ENCODE results near the gene G6PC2. TPM values are rescaled to one million over a fixed set of nuclear protein-coding genes. Genes with fewer than 3 reads are reported as not detected.

The G6PC2 gene
- total RNA-seq, 1 experiment from 2014 or later = not detected

DNA sequence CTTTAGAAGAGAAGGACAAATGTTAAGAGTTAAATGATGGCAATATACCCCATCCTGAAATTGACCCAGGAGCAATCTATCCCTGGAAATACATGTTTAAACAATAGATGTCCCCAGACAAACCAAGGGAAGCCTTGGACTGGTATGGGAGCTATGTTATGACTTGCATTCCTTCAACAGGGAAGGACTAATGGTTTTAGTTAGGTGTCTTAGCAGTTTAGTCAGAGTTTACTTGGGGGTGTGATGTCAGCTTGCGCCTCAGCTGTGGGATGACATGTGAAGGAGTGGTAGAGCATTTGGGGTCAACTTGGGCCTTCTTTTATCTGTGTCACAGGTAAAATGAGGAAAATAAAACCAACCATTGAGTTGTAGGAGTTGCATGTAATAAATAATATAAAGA lies 47.6 kb upstream of the G6PC2 start:
- no peaks in the 10 kb centered on the region for H3K9me3 ChIP-seq (ENCODE audit: low read depth, low read length, poor library complexity, severe bottlenecking)
- POLR2A ChIA-PET (ENCODE audit: low non-redundant PET) = no interaction called here
- intact Hi-C loops (cut with micrococcal nuclease; ENCODE audit: unreplicated experiment) = no loop called here
- no peak overlapping the region for H3K27ac ChIP-seq (ENCODE audit: low read depth, low read length, poor library complexity, severe bottlenecking)
- H3K4me1 ChIP-seq (ENCODE audit: insufficient read depth, low read length, poor library complexity, severe bottlenecking) = no peaks in the 10 kb centered on the region
- H3K36me3 ChIP-seq (ENCODE audit: insufficient read depth, low read length, poor library complexity, severe bottlenecking) = no peaks in the 10 kb centered on the region
- no peak for DNase-seq (ENCODE audit: low spot score)
- CTCF ChIA-PET = no interaction called here
- BruUV-seq (replicated peaks) = no TSS peak
- TF ChIP-seq, protein P1, sequence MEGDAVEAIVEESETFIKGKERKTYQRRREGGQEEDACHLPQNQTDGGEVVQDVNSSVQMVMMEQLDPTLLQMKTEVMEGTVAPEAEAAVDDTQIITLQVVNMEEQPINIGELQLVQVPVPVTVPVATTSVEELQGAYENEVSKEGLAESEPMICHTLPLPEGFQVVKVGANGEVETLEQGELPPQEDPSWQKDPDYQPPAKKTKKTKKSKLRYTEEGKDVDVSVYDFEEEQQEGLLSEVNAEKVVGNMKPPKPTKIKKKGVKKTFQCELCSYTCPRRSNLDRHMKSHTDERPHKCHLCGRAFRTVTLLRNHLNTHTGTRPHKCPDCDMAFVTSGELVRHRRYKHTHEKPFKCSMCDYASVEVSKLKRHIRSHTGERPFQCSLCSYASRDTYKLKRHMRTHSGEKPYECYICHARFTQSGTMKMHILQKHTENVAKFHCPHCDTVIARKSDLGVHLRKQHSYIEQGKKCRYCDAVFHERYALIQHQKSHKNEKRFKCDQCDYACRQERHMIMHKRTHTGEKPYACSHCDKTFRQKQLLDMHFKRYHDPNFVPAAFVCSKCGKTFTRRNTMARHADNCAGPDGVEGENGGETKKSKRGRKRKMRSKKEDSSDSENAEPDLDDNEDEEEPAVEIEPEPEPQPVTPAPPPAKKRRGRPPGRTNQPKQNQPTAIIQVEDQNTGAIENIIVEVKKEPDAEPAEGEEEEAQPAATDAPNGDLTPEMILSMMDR (conservative IDR thresholded peaks at IDR 0.05; ENCODE audit: low read depth, low read length) = no peak
- TF ChIP-seq EZH2 (IDR thresholded peaks at IDR 0.05; ENCODE audit: borderline replicate concordance, low read depth, low read length, poor library complexity, severe bottlenecking) = no peak
- H3K27me3 ChIP-seq (replicated peaks; ENCODE audit: insufficient read depth, low read depth, low read length, poor library complexity) = no peaks in the 10 kb centered on the region
- H3K4me3 ChIP-seq (ENCODE audit: low read depth, low read length, poor library complexity, severe bottlenecking) = no peak overlapping the region

DNA sequence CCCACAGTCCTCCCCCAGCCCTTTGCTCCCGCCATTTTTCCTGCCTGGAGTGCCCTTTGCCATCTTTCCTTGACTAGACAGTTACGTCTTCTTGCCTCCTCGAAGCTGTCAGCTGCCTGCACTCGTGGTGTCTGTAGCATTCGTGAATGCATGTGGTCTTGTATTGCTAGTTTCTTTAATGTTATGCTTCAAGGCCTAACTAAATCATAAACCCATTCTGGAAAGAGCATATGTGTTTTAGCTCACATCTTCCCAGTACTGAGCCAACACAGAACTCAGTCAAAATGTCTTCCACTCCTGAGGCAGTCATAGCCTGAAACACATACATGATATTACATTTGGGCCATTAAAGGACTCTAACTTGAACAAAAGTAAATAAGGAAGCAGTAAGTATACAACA lies 46.4 kb upstream of the G6PC2 start:
- TF ChIP-seq, protein P1 (conservative IDR thresholded peaks at IDR 0.05; ENCODE audit: low read depth, low read length) = no peak
- TF ChIP-seq EZH2 (IDR thresholded peaks at IDR 0.05; ENCODE audit: borderline replicate concordance, low read depth, low read length, poor library complexity, severe bottlenecking) = no peak
- Histone ChIP-seq H3K27ac (ENCODE audit: low read depth, low read length, poor library complexity, severe bottlenecking) (no peak overlapping the region), H3K36me3 (ENCODE audit: insufficient read depth, low read length, poor library complexity, severe bottlenecking) (no peaks in the 10 kb centered on the region), H3K4me3 (ENCODE audit: low read depth, low read length, poor library complexity, severe bottlenecking) (no peak overlapping the region), H3K27me3 (replicated peaks; ENCODE audit: insufficient read depth, low read depth, low read length, poor library complexity) (no peaks in the 10 kb centered on the region), H3K9me3 (ENCODE audit: low read depth, low read length, poor library complexity, severe bottlenecking) (no peaks in the 10 kb centered on the region), H3K4me1 (ENCODE audit: insufficient read depth, low read length, poor library complexity, severe bottlenecking) (no peaks in the 10 kb centered on the region)
- POLR2A ChIA-PET (ENCODE audit: low non-redundant PET) = no interaction called here
- DNase-seq (ENCODE audit: low spot score) = no peak
- intact Hi-C loops (cut with micrococcal nuclease; ENCODE audit: unreplicated experiment) = no loop called here
- no TSS peak for BruUV-seq (replicated peaks)
- CTCF ChIA-PET = no interaction called here

DNA sequence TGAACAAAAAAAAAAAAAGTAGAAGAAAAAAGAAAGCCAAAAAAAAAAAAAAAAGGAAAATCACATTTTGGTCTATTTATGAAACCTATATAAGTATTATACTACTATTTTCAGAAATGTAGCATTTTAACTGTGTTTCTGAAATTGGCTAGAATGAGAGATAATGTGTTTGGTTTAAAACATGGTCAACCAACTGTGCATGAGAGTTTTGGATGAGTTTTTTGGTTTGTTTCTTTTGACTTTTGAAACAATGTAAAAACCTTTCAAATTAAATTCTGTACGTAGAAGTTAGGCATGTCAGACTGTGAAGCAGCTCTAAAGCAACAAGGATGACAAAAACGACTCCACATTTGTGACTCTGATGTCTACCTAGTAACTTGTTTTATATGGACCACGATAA lies 45.5 kb upstream of the G6PC2 start:
- H3K27me3 ChIP-seq (replicated peaks; ENCODE audit: insufficient read depth, low read depth, low read length, poor library complexity) = no peaks in the 10 kb centered on the region
- no peaks in the 10 kb centered on the region for H3K36me3 ChIP-seq (ENCODE audit: insufficient read depth, low read length, poor library complexity, severe bottlenecking)
- TF ChIP-seq, protein P1 (conservative IDR thresholded peaks at IDR 0.05; ENCODE audit: low read depth, low read length) = no peak
- intact Hi-C loops (cut with micrococcal nuclease; ENCODE audit: unreplicated experiment) = no loop called here
- CTCF ChIA-PET = no interaction called here
- H3K27ac ChIP-seq (ENCODE audit: low read depth, low read length, poor library complexity, severe bottlenecking) = no peak overlapping the region
- H3K4me3 ChIP-seq (ENCODE audit: low read depth, low read length, poor library complexity, severe bottlenecking) = no peak overlapping the region
- POLR2A ChIA-PET (ENCODE audit: low non-redundant PET) = no interaction called here
- BruUV-seq (replicated peaks) = no TSS peak
- H3K4me1 ChIP-seq (ENCODE audit: insufficient read depth, low read length, poor library complexity, severe bottlenecking) = no peaks in the 10 kb centered on the region
- no peaks in the 10 kb centered on the region for H3K9me3 ChIP-seq (ENCODE audit: low read depth, low read length, poor library complexity, severe bottlenecking)
- no peak for DNase-seq (ENCODE audit: low spot score)
